Stomach (tissue), 4 donors: ENCODE data around the gene SLC6A11.

Experiments
- CTCF ChIP-seq, 7 experiments: fragments of 450-650 bp in 4 of 7; fragments of 200-600 bp in 3 of 7; sonication (generic) in 3 of 7; IDR thresholded peaks; one replicate each; pipeline ENCODE4 v1.5.1; 2016 to 2019; ENCODE audit warnings: antibody characterized with exemption in 7 of 7, control low read depth in 2 of 7, mild to moderate bottlenecking in 1 of 7
- EP300 ChIP-seq: sonication (generic); formaldehyde crosslinking; IDR thresholded peaks from one replicate; pipeline ENCODE4 v1.6.1; 2017; ENCODE audit warnings: antibody characterized with exemption
- POLR2A ChIP-seq, 4 donors: fragments of 450-650 bp; IDR thresholded peaks; one replicate each; pipeline ENCODE4 v1.6.1; 2016; ENCODE audit warnings: antibody characterized with exemption in 4 of 4, control low read depth in 2 of 4, mild to moderate bottlenecking in 1 of 4, moderate library complexity in 1 of 4
- POLR2AphosphoS5 ChIP-seq, 3 donors: sonication (generic); formaldehyde crosslinking; IDR thresholded peaks; one replicate each; pipeline ENCODE4 v1.6.1; 2016; ENCODE audit warnings: antibody characterized with exemption in 3 of 3

DNA sequence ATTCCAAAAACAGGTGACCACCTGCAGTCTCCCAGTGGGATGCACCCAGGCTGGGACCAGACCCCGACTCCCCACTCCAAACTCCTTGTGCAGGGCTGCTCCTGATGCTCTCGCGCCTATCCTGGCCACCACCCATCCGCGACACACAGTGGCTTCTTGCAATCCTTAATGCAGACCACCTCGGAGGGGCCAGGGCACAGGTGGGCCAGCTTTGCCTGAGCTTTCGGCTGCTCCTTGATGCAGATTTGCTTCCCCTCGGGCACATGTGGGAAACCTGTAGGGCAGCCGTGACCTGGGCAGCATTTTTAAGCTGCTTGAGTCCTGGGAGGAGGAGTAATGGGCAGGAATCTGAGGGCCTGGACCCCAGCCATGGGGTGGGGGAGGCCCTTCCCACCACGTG lies 18.9 kb downstream of the SLC6A11 start:
- TF ChIP-seq EP300 = no peak
- no peak for TF ChIP-seq POLR2A (IDR thresholded peaks at IDR 0.05)
- TF ChIP-seq CTCF (IDR thresholded peaks at IDR 0.05) = no peak
- TF ChIP-seq POLR2AphosphoS5 (IDR thresholded peaks at IDR 0.05) = no peak
